ENCODE results near the gene FEZF1. TPM values are rescaled to one million over a fixed set of nuclear protein-coding genes. Genes with fewer than 3 reads are reported as not detected.

The FEZF1 gene
- total RNA-seq, 2 experiments from 2014 or later: not detected

DNA sequence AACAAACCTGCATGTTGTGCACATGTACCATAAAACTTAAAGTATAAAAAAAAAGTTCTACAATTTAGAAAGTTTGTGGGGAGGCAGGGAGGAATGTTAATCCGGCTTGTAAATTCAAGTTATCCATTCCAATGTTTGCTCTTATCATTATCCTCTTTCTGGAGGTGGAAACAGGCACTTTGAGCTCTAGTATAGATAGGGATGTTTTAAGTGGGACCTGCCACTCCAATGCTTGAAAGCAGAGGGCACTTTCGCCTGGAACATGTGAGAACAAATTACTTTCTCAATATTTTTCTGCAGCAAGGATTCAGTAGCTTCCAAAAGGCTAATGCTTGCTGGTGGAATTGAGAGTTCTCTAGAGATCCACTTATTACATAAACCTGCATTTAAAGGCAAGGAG is 45.6 kb downstream of the FEZF1 start:
- intact Hi-C loops (cut with micrococcal nuclease; ENCODE audit: unreplicated experiment): no loop called here
- H3K4me1 ChIP-seq (ENCODE audit: insufficient read depth, low read length, poor library complexity, severe bottlenecking): no peaks in the 10 kb centered on the region
- DNase-seq (ENCODE audit: low spot score): no peak
- no peak overlapping the region for H2AFZ ChIP-seq (ENCODE audit: low read length)
- no peaks in the 10 kb centered on the region for H3K9me3 ChIP-seq (ENCODE audit: low read length)
- no peaks in the 10 kb centered on the region for H3K9me2 ChIP-seq (ENCODE audit: insufficient read depth, low read length)
- ChIA-PET POLR2A (no interaction called here), CTCF (ENCODE audit: unreplicated experiment) (no interaction called here)
- TF ChIP-seq, protein P1, sequence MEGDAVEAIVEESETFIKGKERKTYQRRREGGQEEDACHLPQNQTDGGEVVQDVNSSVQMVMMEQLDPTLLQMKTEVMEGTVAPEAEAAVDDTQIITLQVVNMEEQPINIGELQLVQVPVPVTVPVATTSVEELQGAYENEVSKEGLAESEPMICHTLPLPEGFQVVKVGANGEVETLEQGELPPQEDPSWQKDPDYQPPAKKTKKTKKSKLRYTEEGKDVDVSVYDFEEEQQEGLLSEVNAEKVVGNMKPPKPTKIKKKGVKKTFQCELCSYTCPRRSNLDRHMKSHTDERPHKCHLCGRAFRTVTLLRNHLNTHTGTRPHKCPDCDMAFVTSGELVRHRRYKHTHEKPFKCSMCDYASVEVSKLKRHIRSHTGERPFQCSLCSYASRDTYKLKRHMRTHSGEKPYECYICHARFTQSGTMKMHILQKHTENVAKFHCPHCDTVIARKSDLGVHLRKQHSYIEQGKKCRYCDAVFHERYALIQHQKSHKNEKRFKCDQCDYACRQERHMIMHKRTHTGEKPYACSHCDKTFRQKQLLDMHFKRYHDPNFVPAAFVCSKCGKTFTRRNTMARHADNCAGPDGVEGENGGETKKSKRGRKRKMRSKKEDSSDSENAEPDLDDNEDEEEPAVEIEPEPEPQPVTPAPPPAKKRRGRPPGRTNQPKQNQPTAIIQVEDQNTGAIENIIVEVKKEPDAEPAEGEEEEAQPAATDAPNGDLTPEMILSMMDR (conservative IDR thresholded peaks at IDR 0.05; ENCODE audit: low read length): no peak
- H3K79me2 ChIP-seq (ENCODE audit: insufficient read depth, low read depth, low read length): no peaks in the 10 kb centered on the region
- no peak overlapping the region for H3K27ac ChIP-seq (ENCODE audit: low read depth, low read length, poor library complexity, severe bottlenecking)
- H4K20me1 ChIP-seq (ENCODE audit: insufficient read depth, low read length): no peaks in the 10 kb centered on the region
- H3K36me3 ChIP-seq (ENCODE audit: insufficient read depth, low read length): no peaks in the 10 kb centered on the region
- no peak overlapping the region for H3K4me3 ChIP-seq (ENCODE audit: low read depth, low read length, poor library complexity, severe bottlenecking)
- H3K4me2 ChIP-seq (ENCODE audit: low read length): no peak overlapping the region
- BruUV-seq (replicated peaks): no TSS peak

DNA sequence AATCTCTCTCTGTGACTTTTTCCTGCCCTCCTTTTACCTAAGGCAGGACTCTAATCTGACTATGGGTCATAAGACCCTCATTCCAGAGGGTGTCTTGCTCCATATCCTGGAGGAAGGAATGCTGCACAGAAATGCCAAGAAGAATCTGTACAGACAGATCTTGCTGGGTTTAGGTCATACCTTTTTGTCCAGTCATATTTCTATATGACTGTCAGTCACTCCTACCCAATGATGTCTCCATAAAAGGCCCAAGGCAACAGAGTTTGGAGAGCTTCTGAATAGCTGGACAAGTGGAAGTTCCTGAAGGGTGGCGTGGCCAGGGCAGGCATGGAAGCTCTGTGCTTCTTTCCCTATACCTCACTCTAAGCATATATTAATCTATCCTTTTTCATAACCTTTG is 47.5 kb downstream of the FEZF1 start:
- ChIA-PET POLR2A (no interaction called here), CTCF (ENCODE audit: unreplicated experiment) (no interaction called here)
- H3K4me3 ChIP-seq (ENCODE audit: low read depth, low read length, poor library complexity, severe bottlenecking): no peak overlapping the region
- H3K4me2 ChIP-seq (ENCODE audit: low read length): no peak overlapping the region
- TF ChIP-seq, protein P1 (conservative IDR thresholded peaks at IDR 0.05; ENCODE audit: low read length): no peak
- no peak for TF ChIP-seq EZH2phosphoT487 (IDR thresholded peaks at IDR 0.05; ENCODE audit: borderline replicate concordance, low read depth, low read length)
- no peaks in the 10 kb centered on the region for H4K20me1 ChIP-seq (ENCODE audit: insufficient read depth, low read length)
- no peak overlapping the region for H3K27ac ChIP-seq (ENCODE audit: low read depth, low read length, poor library complexity, severe bottlenecking)
- H3K4me1 ChIP-seq (ENCODE audit: insufficient read depth, low read length, poor library complexity, severe bottlenecking): no peaks in the 10 kb centered on the region
- no TSS peak for BruUV-seq (replicated peaks)
- H3K79me2 ChIP-seq (ENCODE audit: insufficient read depth, low read depth, low read length): no peaks in the 10 kb centered on the region
- no peak for DNase-seq (ENCODE audit: low spot score)
- no peaks in the 10 kb centered on the region for H3K36me3 ChIP-seq (ENCODE audit: insufficient read depth, low read length)
- no peaks in the 10 kb centered on the region for H3K9me2 ChIP-seq (ENCODE audit: insufficient read depth, low read length)
- intact Hi-C loops (cut with micrococcal nuclease; ENCODE audit: unreplicated experiment): no loop called here
- no peaks in the 10 kb centered on the region for H3K9me3 ChIP-seq (ENCODE audit: low read length)
- no peak overlapping the region for H2AFZ ChIP-seq (ENCODE audit: low read length)

DNA sequence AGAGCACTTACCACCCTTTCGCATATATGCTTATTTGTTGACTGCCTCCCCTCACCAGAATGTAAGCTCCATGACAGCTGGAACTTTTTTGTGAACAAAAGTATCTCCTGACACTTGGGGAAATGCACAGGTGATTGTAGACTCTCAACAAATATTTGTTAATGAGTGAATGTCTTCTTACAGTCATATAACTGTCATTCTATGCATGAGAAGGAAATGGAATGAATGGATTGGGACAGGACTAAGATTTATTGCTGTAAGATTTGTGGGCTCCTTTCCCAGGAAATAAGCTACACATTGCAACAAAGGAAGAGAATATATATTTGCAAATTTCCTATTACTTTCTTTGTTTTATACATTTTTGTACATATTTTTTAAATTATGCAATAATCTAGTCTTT is 48.5 kb downstream of the FEZF1 start:
- Histone ChIP-seq H3K4me3 (ENCODE audit: low read depth, low read length, poor library complexity, severe bottlenecking) (no peak overlapping the region), H4K20me1 (ENCODE audit: insufficient read depth, low read length) (no peaks in the 10 kb centered on the region), H2AFZ (ENCODE audit: low read length) (no peak overlapping the region), H3K4me2 (ENCODE audit: low read length) (no peak overlapping the region), H3K36me3 (ENCODE audit: insufficient read depth, low read length) (no peaks in the 10 kb centered on the region), H3K9me2 (ENCODE audit: insufficient read depth, low read length) (no peaks in the 10 kb centered on the region), H3K79me2 (ENCODE audit: insufficient read depth, low read depth, low read length) (no peaks in the 10 kb centered on the region), H3K27ac (ENCODE audit: low read depth, low read length, poor library complexity, severe bottlenecking) (no peak overlapping the region), H3K4me1 (ENCODE audit: insufficient read depth, low read length, poor library complexity, severe bottlenecking) (no peaks in the 10 kb centered on the region), H3K9me3 (ENCODE audit: low read length) (no peaks in the 10 kb centered on the region)
- ChIA-PET POLR2A (interaction anchor here (1.2 kb wide), 1 partner anchor 480 kb away, joined by 3 read pairs; no protein-coding TSS in a partner anchor), CTCF (ENCODE audit: unreplicated experiment) (no interaction called here)
- intact Hi-C loops (cut with micrococcal nuclease; ENCODE audit: unreplicated experiment): no loop called here
- no TSS peak for BruUV-seq (replicated peaks)
- TF ChIP-seq, protein P1 (conservative IDR thresholded peaks at IDR 0.05; ENCODE audit: low read length): no peak
- TF ChIP-seq EZH2phosphoT487 (IDR thresholded peaks at IDR 0.05; ENCODE audit: borderline replicate concordance, low read depth, low read length): no peak
- no peak for DNase-seq (ENCODE audit: low spot score)
